ENCODE results near the gene TECPR2. TPM values are rescaled to one million over a fixed set of nuclear protein-coding genes. Genes with fewer than 3 reads are reported as not detected.

Gene TECPR2
- total and polyA plus RNA-seq, 2 of the 13 experiments (the other 11 are each of a cell fraction or from before 2014, with no cell fraction given): 3.5 to 5.7 TPM

- TF ChIP-seq HNF4A (CRISPR knock-in tag; IDR thresholded peaks at IDR 0.05) (peak; percentile 17; the same call in 1 of the 2 replicates), TAF1 (CRISPR knock-in tag; IDR thresholded peaks at IDR 0.05) (peak; percentile 72), ZSCAN31 (CRISPR knock-in tag; IDR thresholded peaks at IDR 0.05; ENCODE audit: low read depth) (peak; percentile 17; the same call in 1 of the 2 replicates), ZMYM2 (CRISPR knock-in tag; IDR thresholded peaks at IDR 0.05) (no peak), SETDB1 (CRISPR knock-in tag; IDR thresholded peaks at IDR 0.05; ENCODE audit: borderline replicate concordance) (no peak), KDM3A (CRISPR knock-in tag; IDR thresholded peaks at IDR 0.05; ENCODE audit: low read depth) (no peak; the same call in 1 of the 2 replicates), TFAP4 (IDR thresholded peaks at IDR 0.05; ENCODE audit: borderline replicate concordance, low read depth) (peak; percentile 88; the same call in 1 of the 2 replicates), SP4 (CRISPR knock-in tag; IDR thresholded peaks at IDR 0.05) (peak; percentile 41; the same call in 1 of the 2 replicates), MTF2 (CRISPR knock-in tag; IDR thresholded peaks at IDR 0.05; ENCODE audit: borderline replicate concordance) (no peak), ZNF776 (CRISPR knock-in tag; IDR thresholded peaks at IDR 0.05) (peak; percentile 54; the same call in 1 of the 2 replicates), ZNF407 (CRISPR knock-in tag; IDR thresholded peaks at IDR 0.05; ENCODE audit: not compliant biosample characterization) (no peak), ZNF691 (CRISPR knock-in tag; IDR thresholded peaks at IDR 0.05; ENCODE audit: borderline replicate concordance, low read depth) (peak; percentile 56; the same call in 1 of the 2 replicates), KDM5A (IDR thresholded peaks at IDR 0.05; ENCODE audit: borderline replicate concordance, low read length) (peak; percentile 81; the same call in 1 of the 2 replicates), CREM (IDR thresholded peaks at IDR 0.05) (peak; percentile 75), CREM (CRISPR knock-in tag; IDR thresholded peaks at IDR 0.05) (no peak), IKZF4 (CRISPR knock-in tag; IDR thresholded peaks at IDR 0.05; ENCODE audit: borderline replicate concordance, low read depth, not compliant biosample characterization) (no peak), ZBTB2 (CRISPR knock-in tag; IDR thresholded peaks at IDR 0.05; ENCODE audit: low read depth) (peak; percentile 95), ZNF781 (CRISPR knock-in tag; IDR thresholded peaks at IDR 0.05; ENCODE audit: borderline replicate concordance, not compliant biosample characterization) (peak; percentile 48)
Observed at GRCh38 chr14:102362545-102363181, at the start of gene TECPR2, which contains the start of gene CINP (continued).
